PFSK-1 (cell line): ENCODE data around the gene NLK.

Source experiments
- FOXP2 ChIP-seq: optimal IDR thresholded peaks from 2 replicates; pipeline ENCODE3; 2011; ENCODE audit warnings: borderline replicate concordance, control low read depth, inconsistent platforms; ENCODE audit not compliant: insufficient read depth; ENCODE audit errors: extremely low read length, extremely low read depth
- POLR2AphosphoS5 ChIP-seq: IDR thresholded peaks from 2 replicates; pipeline ENCODE4 v1.6.1; 2012; ENCODE audit warnings: low read depth, mild to moderate bottlenecking, control low read depth, low read length, moderate library complexity
- SIN3A ChIP-seq: IDR thresholded peaks from 2 replicates; pipeline ENCODE4 v1.6.1; 2012; ENCODE audit warnings: mild to moderate bottlenecking, low read length, moderate library complexity, borderline replicate concordance; ENCODE audit not compliant: insufficient read depth
- TAF1 ChIP-seq: IDR thresholded peaks from 2 replicates; pipeline ENCODE4 v1.6.1; 2012; ENCODE audit warnings: low read length, control low read depth, borderline replicate concordance; ENCODE audit not compliant: insufficient read depth
- TF ChIP-seq, protein P1 (sequence below), 2 experiments: IDR thresholded peaks; 2 replicates each; pipeline versions ENCODE4 v1.6.1 to v1.8.0; 2011 to 2012; ENCODE audit warnings: low read depth in 2 of 2, low read length in 2 of 2, control low read depth in 1 of 2, inconsistent platforms in 1 of 2, mild to moderate bottlenecking in 1 of 2, moderate library complexity in 1 of 2; ENCODE audit not compliant: insufficient read depth in 1 of 2

DNA sequence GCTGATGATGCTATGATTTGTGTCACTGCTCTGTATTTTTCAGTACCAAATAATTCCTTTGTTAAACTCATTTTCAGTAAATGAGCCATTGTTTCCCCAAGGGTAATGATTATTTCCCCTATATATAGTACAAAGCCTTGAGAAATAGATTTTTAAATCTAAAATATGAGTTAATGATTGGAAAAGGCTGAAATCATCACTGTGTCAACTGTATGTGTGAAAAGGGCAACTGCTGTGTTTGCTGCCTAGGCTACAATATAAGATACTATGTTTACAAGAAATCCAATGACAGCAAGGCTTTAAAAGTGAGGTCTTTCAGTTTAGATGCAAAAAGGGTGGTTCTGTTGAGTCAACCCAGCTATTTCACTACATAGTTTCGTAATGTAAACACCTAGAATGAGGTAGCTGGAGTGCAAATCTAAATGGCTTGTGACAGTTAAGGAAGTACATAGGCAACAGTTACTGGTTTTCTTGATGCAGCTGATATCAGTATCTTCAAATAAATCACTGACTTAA lies 15.3 kb downstream of the NLK start:
- no peak for TF ChIP-seq TAF1
- no peak for TF ChIP-seq POLR2AphosphoS5
- TF ChIP-seq, protein P1, sequence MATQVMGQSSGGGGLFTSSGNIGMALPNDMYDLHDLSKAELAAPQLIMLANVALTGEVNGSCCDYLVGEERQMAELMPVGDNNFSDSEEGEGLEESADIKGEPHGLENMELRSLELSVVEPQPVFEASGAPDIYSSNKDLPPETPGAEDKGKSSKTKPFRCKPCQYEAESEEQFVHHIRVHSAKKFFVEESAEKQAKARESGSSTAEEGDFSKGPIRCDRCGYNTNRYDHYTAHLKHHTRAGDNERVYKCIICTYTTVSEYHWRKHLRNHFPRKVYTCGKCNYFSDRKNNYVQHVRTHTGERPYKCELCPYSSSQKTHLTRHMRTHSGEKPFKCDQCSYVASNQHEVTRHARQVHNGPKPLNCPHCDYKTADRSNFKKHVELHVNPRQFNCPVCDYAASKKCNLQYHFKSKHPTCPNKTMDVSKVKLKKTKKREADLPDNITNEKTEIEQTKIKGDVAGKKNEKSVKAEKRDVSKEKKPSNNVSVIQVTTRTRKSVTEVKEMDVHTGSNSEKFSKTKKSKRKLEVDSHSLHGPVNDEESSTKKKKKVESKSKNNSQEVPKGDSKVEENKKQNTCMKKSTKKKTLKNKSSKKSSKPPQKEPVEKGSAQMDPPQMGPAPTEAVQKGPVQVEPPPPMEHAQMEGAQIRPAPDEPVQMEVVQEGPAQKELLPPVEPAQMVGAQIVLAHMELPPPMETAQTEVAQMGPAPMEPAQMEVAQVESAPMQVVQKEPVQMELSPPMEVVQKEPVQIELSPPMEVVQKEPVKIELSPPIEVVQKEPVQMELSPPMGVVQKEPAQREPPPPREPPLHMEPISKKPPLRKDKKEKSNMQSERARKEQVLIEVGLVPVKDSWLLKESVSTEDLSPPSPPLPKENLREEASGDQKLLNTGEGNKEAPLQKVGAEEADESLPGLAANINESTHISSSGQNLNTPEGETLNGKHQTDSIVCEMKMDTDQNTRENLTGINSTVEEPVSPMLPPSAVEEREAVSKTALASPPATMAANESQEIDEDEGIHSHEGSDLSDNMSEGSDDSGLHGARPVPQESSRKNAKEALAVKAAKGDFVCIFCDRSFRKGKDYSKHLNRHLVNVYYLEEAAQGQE (IDR thresholded peaks at IDR 0.05; ENCODE audit: insufficient read depth in 1 of 2, low read depth in 2 of 2, low read length in 2 of 2), result no peak
- no peak for TF ChIP-seq FOXP2
- no peak for TF ChIP-seq SIN3A
